ENCODE data around the gene KDELR1. TPM values are rescaled to one million over a fixed set of nuclear protein-coding genes. Genes with fewer than 3 reads are reported as not detected.

The KDELR1 gene
- total RNA-seq, 2 donors from 2014 or later, result 233 to 249 TPM

- DNase-seq, result peak; percentile 95
- no peaks in the 10 kb centered on the region for H3K27me3 ChIP-seq
- H3K9me3 ChIP-seq, result no peaks in the 10 kb centered on the region
- no peaks in the 10 kb centered on the region for H3K36me3 ChIP-seq
- H3K4me3 ChIP-seq, result peak overlapping the region; percentile 63
- H3K27ac ChIP-seq, result peak overlapping the region; percentile 98
- intact Hi-C loops (cut with DNase I), result no loop called here
- peaks cover 4% of the 10 kb centered on the region for H3K4me1 ChIP-seq
- H3K9ac ChIP-seq (ENCODE audit: low read depth in 2 of 2, low read length in 2 of 2), result peak overlapping the region; percentile 85 to 95
- TF ChIP-seq, protein P1, sequence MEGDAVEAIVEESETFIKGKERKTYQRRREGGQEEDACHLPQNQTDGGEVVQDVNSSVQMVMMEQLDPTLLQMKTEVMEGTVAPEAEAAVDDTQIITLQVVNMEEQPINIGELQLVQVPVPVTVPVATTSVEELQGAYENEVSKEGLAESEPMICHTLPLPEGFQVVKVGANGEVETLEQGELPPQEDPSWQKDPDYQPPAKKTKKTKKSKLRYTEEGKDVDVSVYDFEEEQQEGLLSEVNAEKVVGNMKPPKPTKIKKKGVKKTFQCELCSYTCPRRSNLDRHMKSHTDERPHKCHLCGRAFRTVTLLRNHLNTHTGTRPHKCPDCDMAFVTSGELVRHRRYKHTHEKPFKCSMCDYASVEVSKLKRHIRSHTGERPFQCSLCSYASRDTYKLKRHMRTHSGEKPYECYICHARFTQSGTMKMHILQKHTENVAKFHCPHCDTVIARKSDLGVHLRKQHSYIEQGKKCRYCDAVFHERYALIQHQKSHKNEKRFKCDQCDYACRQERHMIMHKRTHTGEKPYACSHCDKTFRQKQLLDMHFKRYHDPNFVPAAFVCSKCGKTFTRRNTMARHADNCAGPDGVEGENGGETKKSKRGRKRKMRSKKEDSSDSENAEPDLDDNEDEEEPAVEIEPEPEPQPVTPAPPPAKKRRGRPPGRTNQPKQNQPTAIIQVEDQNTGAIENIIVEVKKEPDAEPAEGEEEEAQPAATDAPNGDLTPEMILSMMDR (IDR thresholded peaks at IDR 0.05), result no peak
Measured at GRCh38 chr19:48362716-48363499, 28.4 kb downstream of the KDELR1 start.

DNA sequence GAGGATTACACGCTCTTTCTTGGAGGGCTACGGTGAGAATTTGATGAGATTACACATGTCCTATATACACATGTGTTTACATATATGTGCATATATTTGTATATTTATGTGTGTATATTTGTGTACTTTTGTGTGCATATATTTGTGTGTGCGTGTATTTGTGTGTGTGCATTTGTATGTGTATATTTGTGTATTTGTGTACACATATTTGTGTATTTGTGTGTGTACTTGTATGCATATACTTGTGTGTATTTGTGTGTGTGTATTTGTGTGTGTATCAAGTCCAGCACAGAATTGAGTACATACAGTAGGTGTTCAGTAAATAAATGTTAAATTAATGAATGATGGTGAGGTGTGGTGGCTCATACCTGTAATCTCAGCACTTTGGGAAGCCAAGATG is 29.4 kb downstream of the KDELR1 start:
- no peak overlapping the region for H3K9ac ChIP-seq (ENCODE audit: low read depth in 2 of 2, low read length in 2 of 2)
- TF ChIP-seq, protein P1 (IDR thresholded peaks at IDR 0.05), result no peak
- DNase-seq, result no peak
- peaks cover 4% of the 10 kb centered on the region for H3K4me1 ChIP-seq
- no peaks in the 10 kb centered on the region for H3K9me3 ChIP-seq
- intact Hi-C loops (cut with DNase I), result no loop called here
- H3K4me3 ChIP-seq, result no peak overlapping the region
- H3K27ac ChIP-seq, result no peak overlapping the region
- no peaks in the 10 kb centered on the region for H3K36me3 ChIP-seq
- H3K27me3 ChIP-seq, result no peaks in the 10 kb centered on the region

DNA sequence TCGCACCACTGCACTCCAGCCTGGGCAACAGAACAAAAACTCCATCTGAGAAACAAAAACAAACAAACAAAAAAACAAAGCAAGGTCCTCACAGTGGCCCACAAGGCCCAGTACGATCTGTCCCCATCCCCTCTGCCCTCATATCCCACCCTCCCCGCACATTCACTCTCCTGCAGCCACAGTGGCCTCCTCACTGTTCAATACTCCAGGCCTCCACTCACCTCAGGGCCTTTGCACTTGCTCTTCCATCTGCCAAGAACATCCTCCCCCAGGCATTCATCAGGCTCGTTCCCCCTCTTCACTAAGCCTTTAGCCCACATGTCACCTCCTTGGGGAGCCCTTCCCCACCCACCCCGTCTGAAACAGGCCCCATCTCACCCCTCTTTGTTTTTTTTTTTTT is 32.2 kb downstream of the KDELR1 start:
- TF ChIP-seq, protein P1 (IDR thresholded peaks at IDR 0.05), result no peak
- H3K36me3 ChIP-seq, result no peaks in the 10 kb centered on the region
- H3K9ac ChIP-seq (ENCODE audit: low read depth in 2 of 2, low read length in 2 of 2), result no peak overlapping the region
- H3K27ac ChIP-seq, result no peak overlapping the region
- H3K27me3 ChIP-seq, result no peaks in the 10 kb centered on the region
- H3K4me3 ChIP-seq, result no peak overlapping the region
- H3K4me1 ChIP-seq, result peaks cover 4% of the 10 kb centered on the region
- DNase-seq, result no peak
- intact Hi-C loops (cut with DNase I), result no loop called here
- H3K9me3 ChIP-seq, result no peaks in the 10 kb centered on the region

- H3K4me1 ChIP-seq, result no peaks in the 10 kb centered on the region
- no peak overlapping the region for H3K4me3 ChIP-seq
- TF ChIP-seq, protein P1 (IDR thresholded peaks at IDR 0.05), result no peak
- no peaks in the 10 kb centered on the region for H3K9me3 ChIP-seq
- no peak overlapping the region for H3K9ac ChIP-seq (ENCODE audit: low read depth in 2 of 2, low read length in 2 of 2)
- no peaks in the 10 kb centered on the region for H3K27me3 ChIP-seq
- no peak overlapping the region for H3K27ac ChIP-seq
- no peaks in the 10 kb centered on the region for H3K36me3 ChIP-seq
- intact Hi-C loops (cut with DNase I), result no loop called here
- DNase-seq, result no peak
Measured at GRCh38 chr19:48355365-48355954, 35.9 kb downstream of the KDELR1 start.

GRCh38 chr19:48354332-48354992 is 36.9 kb downstream of the KDELR1 start:
- Histone ChIP-seq H3K9ac (ENCODE audit: low read depth in 2 of 2, low read length in 2 of 2) (no peak overlapping the region), H3K4me3 (no peak overlapping the region), H3K27me3 (no peaks in the 10 kb centered on the region), H3K4me1 (no peaks in the 10 kb centered on the region), H3K9me3 (no peaks in the 10 kb centered on the region), H3K27ac (no peak overlapping the region), H3K36me3 (no peaks in the 10 kb centered on the region)
- intact Hi-C loops (cut with DNase I), result loop anchor here (5.0 kb wide), 1 partner anchor 38 kb away; the partner anchor contains the start of genes GRIN2D and KDELR1
- no peak for DNase-seq
- TF ChIP-seq, protein P1 (IDR thresholded peaks at IDR 0.05), result no peak

Measured in colonic mucosa (tissue), 4 donors.